Prostate gland (tissue), 2 donors: Measurements from ENCODE around the gene PTPRM.

Source experiments
- POLR2A ChIP-seq: fragments of 450-650 bp; IDR thresholded peaks from one replicate; pipeline ENCODE4 v1.6.1; 2016; ENCODE audit warnings: antibody characterized with exemption, mild to moderate bottlenecking
- POLR2AphosphoS5 ChIP-seq: sonication (generic); formaldehyde crosslinking; IDR thresholded peaks from one replicate; pipeline ENCODE4 v1.6.1; 2017; ENCODE audit warnings: antibody characterized with exemption
- TF ChIP-seq, protein P1 (sequence below), 4 experiments: fragments of 200-600 bp in 2 of 4; fragments of 450-650 bp in 2 of 4; sonication (generic) in 2 of 4; IDR thresholded peaks; 1 replicate in 3 of 4; 2 replicates in 1 of 4; pipeline ENCODE4 v1.5.1; 2016 to 2019; ENCODE audit warnings: antibody characterized with exemption in 4 of 4, mild to moderate bottlenecking in 2 of 4, moderate library complexity in 2 of 4

DNA sequence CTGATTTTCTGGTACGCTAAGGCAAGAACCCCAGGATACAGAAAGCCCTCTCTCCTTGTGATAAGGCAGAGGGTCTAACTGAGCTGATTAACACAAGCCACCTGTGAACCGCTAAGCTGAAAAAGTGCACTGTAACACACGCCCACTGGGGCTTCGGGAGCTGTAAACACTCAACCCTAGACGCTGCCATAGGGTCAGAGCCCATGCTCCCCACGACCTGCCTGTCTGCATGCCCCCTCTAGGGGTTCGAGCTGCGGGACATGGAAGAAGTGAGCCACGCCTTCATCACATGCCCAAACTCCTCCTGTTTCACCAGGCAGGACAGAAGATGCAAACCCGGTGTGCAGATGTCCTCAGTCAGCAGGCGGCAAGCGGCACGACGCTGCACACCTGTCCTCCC, 868.3 kb downstream of the PTPRM start:
- TF ChIP-seq POLR2A (no peak), POLR2AphosphoS5 (no peak)
- TF ChIP-seq, protein P1, sequence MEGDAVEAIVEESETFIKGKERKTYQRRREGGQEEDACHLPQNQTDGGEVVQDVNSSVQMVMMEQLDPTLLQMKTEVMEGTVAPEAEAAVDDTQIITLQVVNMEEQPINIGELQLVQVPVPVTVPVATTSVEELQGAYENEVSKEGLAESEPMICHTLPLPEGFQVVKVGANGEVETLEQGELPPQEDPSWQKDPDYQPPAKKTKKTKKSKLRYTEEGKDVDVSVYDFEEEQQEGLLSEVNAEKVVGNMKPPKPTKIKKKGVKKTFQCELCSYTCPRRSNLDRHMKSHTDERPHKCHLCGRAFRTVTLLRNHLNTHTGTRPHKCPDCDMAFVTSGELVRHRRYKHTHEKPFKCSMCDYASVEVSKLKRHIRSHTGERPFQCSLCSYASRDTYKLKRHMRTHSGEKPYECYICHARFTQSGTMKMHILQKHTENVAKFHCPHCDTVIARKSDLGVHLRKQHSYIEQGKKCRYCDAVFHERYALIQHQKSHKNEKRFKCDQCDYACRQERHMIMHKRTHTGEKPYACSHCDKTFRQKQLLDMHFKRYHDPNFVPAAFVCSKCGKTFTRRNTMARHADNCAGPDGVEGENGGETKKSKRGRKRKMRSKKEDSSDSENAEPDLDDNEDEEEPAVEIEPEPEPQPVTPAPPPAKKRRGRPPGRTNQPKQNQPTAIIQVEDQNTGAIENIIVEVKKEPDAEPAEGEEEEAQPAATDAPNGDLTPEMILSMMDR (IDR thresholded peaks at IDR 0.05) = no peak
